Stimulated activated CD4-positive, alpha-beta T cell treated with anti-CD3 and anti-CD28 coated beads, Interleukin-15, amount 100 ng/mL, for 1 hour (primary cell): Measurements from ENCODE around the gene JAK2.
"Not testable (repeated sequence)": the region's sequence is repeated elsewhere in the genome, so short reads cannot be mapped to it uniquely, and the experiment has no call there.

Experiments
- DNase-seq, 2 donors: peaks; one replicate each; pipeline ENCODE4 v3.0.0-alpha.2; 2020; ENCODE audit warnings: low read depth in 1 of 2, low spot score in 1 of 2

The JAK2 gene

GRCh38 chr9:4980086-4980727 is 4.9 kb upstream of the JAK2 start:
- no peak for DNase-seq

DNA sequence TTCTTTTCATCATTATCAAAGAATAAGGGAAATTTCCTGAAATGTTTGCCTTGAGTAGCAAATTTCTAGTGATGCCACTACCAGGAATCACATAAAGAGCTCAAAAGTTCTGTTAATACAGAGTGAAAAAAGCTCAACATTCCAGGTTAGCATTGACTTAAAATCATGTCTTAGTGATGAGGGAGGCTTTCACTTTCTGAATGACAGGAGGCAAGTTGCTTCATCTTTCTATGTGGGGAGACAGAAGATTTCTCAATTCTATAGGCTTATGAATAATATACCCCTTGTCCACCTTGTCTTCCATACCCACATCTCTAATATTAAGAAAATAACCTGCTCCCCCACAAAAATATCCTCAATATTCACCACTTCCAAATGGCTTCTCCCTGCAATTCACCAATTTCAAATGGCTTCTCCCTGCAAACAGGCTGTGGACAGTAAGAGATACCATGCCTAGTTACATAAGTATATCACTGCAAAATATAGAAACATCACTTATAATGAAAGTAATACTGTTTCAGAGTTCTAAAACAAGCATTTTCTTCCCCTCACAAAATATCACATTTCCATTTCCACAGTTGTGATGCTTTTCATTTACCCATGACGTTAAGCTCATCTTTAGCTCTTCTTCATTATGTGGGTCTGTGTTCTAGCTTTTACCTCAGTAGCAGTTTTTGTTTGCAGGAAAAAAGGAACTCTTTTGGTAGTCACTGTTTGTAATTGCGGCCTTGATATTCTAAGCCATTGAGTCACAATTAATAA is 2.2 kb upstream of the JAK2 start:
- no peak for DNase-seq

DNA sequence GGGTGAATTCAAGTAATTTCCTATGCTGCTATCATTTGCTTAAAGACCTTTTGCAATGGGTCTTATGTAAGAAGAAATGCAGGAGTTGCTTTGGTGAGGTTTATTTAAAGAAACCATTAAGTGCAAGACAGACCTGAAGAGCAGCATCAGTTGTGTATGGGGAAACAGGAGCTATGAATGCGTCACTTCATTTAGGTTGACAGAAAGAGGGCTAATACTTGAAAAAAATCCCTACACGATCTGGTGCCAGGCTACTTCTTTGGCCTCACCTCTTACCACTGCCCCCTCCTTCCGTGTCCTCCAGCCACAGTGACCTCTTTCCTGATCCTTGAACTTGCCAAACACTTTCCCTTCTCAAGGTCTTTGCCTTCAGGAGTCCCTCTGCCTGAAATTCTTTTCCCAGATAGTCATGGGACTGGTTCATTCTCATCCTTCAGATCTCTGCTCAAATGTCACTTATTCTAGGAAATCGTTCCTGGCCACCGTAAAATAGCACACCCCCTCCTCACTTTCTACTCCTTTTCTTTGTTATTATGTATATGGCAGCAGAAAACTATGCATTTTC is 1.4 kb upstream of the JAK2 start:
- DNase-seq, result no peak

- no peak for DNase-seq
These were observed 876 bp upstream of the JAK2 start for GRCh38 chr9:4984171-4984620.

DNA sequence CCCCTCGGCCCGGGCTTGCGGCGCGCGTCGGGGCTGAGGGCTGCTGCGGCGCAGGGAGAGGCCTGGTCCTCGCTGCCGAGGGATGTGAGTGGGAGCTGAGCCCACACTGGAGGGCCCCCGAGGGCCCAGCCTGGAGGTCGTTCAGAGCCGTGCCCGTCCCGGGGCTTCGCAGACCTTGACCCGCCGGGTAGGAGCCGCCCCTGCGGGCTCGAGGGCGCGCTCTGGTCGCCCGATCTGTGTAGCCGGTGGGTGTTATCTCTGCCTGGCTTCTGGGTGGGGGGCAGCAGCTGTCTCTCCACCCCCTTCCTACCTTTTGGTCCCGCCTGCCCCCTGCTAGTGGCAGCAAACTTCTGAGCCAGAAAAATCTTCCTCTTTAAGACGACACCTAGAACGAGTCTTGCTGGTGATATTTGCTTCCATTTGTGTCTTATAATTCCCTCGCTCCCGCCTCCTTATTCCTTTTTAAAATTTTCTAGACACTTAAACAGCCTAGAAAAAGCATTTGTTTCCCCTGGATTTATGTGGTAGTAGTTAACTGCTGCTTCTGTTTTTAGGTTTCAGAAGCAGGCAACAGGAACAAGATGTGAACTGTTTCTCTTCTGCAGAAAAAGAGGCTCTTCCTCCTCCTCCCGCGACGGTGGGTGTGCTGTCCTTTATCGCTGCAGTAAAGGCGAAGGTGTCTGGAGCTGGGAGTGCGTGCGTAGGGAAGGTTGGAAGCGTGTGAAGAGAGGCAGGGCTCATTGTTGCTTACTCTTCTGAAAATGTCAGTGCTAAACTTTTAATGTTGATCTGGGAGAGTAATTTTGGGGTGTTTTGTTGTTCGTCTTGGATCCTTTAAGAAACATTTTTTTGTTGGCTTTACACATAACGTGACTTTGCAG is 554 bp downstream of the JAK2 start:
- no peak for DNase-seq

DNA sequence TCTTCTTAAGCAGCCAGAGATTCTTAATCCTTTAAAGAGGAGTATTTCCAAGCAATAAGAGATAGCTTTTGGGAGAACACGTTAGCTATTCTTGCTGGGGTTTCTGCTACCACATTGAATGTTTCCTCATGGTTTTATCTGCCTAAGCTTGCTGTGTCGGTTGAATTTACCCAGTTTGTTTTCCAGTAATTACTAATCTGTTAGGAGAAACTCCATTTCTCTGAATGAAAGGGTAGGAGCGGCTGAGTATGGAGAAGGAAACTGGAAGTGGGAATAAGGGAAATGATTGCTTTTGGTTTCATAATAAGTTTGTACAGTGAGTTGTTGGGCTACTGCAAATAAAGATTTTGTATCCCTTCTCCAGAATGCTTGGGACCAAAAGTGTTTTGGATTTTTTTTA is 1.2 kb downstream of the JAK2 start:
- DNase-seq, result no peak

DNA sequence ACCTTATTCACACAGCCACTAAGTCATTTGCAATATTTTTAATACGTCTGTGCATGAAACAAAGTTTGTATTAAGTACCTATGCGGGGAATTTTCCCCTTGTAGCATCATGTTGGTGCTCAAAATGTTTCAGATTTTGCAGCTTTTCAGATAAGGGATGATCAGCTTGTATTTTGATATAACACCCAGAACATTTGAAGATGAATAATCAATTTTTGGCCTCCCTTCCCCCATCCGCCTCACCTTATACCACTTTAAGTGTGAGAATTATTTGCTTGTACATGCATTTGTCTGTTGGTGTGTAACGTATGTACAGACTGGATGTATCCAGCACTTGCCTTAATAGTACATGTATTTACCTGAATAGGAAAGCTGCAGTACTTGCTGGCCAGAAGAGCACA is 1.7 kb downstream of the JAK2 start:
- DNase-seq, result no peak

DNA sequence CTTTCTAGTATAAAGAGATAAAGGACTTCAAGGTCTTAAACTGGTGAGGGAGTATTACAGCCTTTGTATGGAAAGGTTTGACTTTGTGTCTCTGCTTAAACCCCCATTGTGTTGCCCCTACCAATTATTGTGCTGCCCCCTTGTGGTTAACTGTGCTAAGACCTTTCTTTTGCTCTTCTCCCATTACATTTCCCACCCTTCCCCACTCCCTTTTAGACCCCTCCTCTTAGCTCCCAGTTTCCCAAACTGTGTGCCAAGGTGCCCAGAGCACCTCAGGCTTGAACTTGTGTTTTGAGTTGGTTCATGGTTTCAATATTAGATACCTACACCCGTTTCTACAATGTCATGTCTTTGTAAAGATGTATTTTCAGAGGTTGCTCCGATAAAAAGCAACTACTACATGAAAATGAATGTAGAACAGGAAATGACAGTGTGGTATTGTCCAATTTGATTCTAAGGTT is 2.9 kb downstream of the JAK2 start:
- DNase-seq, result peak in 1 of 2 donors; percentile 12

DNA sequence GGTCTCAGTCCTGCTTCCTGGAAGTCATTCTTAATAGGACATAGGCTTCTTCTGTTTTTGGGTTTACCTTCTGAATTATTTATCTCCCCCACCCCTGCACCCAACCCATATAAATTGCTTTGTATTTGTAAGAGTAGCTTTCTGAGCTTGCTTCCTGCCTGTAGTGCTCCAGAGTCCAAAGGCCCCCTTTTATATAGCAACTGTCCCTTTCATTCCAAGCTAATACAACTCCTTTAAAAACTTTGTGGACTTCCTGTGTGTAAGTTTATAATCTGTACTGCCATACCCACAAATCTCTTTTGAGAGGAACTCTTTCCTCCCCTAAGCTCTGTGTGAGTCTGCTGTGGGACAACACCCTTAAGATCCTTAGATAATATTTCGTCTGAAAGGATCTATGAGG is 7.8 kb downstream of the JAK2 start:
- no peak for DNase-seq

- no peak for DNase-seq
These were observed 9.3 kb downstream of the JAK2 start for GRCh38 chr9:4994166-4994890.

DNA sequence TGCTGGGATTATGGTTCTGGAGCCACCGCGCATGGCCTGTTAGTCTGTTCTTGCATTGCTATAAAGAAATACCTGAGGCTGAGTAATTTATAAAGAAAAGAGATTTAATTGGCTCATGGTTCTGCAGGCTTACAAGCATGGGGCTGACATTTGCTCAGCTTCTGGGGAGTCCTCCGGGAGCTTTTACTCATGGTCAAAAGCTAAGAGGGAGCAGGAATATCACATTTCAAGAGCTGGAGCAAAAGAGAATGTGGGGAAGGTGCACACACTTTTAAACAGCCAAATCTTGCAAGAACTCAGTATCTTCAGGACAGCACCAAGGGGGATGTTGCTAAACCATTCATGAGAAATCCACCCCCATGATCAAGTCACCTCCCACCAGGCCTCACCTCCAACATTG is 12.1 kb downstream of the JAK2 start:
- DNase-seq, result no peak

GRCh38 chr9:4997631-4998030 is 12.6 kb downstream of the JAK2 start:
- no peak for DNase-seq

DNA sequence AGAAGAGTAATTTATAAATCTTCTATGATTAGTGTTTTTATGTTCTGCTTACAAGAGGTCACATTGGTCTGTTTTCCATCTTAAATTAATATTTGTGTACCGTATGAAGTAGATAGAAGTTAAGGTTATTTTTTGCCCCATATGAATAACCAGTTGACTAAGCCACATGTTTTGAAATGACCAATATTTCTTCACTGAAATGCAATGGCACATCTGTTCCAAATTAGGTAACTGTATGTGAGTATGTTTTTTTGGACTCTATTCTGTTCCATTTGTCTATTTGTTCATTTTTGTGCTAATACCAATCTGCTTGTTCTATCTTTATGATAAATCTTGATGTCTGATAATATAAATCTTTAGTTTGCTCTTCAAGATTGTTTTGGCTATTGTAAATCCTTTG is 17.7 kb downstream of the JAK2 start:
- DNase-seq, result no peak

DNA sequence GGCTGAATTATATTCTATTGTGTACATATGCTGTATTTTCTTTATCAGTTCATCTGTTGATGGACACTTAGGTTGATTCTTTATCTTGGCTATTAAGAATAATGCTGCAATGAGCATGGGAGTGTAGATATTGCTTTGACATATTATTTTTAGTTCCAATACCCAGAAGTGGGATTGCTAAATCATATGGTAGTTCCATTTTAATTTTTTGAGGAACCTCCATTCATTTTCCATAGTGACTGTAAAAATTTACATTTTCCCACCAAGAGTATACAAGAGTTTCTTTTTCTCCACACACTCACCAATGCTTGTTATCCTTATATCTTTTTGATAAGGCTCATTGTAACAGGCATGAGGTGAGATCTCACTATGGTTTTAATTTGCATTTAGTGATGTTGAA is 19.4 kb downstream of the JAK2 start:
- no peak for DNase-seq

DNA sequence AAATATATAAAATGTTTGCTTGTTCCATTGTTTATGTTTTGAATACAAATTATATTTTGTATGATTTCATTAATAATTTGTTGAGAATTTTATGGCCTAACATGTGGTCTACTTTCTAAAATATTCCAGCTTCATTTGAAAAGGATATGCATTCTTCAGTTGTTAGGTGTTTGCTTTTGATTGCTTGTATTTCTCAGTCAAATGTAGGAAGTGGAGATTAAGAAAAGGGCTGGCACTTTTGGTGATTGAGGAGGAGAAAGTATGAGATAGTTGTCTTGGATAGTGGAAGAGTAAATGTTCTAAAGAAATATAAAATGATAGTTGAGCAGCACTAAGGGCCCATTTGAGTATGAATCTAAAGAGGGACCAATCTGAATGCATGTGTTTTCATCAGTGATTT is 23.1 kb downstream of the JAK2 start:
- no peak for DNase-seq

DNA sequence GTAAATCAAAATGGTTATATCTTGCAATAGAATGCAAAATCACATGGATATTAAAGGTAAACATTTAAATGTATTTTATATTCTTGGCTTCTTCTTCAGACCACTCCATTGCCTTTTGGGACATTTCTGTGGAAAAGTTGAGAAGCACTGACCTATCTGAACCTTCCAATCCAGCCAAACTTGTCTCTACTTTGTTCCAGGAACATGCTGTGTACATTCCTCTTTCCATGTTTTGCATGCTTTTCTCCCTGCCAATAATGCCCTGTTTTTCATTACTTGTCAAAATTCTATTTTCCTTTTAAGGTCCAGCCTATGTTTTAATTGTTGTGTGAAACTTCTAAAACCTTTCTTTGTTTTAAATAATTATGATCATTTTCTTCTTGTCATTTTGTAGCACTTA is 28.3 kb downstream of the JAK2 start:
- no peak for DNase-seq

DNA sequence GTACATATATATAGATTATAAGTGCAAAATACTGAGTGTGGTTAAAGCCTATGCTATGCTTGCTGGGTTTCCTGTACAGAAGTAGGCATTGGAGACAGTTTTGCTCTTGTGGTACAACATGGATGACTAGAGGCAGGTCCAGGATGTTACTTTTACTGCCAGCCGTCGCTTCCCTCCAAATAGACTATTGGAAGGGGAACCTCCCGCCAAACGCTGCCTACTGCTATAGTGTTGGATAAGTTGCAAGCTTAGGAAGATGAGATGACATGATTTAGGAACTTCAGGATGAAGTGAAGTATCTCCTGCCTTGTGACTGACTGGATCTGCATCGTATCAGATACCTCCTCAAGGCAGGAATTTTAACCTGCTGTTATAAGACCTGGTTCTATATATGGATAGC is 30.9 kb downstream of the JAK2 start:
- no peak for DNase-seq

- no peak for DNase-seq
These were observed 40.3 kb downstream of the JAK2 start for GRCh38 chr9:5025416-5025815.

GRCh38 chr9:5031941-5032340 is 46.9 kb downstream of the JAK2 start:
- not testable (repeated sequence) for DNase-seq

GRCh38 chr9:5040730-5041389 is 55.8 kb downstream of the JAK2 start:
- DNase-seq, result no peak
